GM18519 (cell line): Measurements from ENCODE around the gene ZNF232.
"Not testable (repeated sequence)": the region's sequence is repeated elsewhere in the genome, so short reads cannot be mapped to it uniquely, and the experiment has no call there.

Source experiments
- ATAC-seq: cut with Tn5 transposase; IDR thresholded peaks from one replicate; pipeline ENCODE4 v1.9.1; 2021; ENCODE audit warnings: mild to moderate bottlenecking, moderate library complexity; ENCODE audit not compliant: unreplicated experiment, low FRiP score

ZNF232 gene

DNA sequence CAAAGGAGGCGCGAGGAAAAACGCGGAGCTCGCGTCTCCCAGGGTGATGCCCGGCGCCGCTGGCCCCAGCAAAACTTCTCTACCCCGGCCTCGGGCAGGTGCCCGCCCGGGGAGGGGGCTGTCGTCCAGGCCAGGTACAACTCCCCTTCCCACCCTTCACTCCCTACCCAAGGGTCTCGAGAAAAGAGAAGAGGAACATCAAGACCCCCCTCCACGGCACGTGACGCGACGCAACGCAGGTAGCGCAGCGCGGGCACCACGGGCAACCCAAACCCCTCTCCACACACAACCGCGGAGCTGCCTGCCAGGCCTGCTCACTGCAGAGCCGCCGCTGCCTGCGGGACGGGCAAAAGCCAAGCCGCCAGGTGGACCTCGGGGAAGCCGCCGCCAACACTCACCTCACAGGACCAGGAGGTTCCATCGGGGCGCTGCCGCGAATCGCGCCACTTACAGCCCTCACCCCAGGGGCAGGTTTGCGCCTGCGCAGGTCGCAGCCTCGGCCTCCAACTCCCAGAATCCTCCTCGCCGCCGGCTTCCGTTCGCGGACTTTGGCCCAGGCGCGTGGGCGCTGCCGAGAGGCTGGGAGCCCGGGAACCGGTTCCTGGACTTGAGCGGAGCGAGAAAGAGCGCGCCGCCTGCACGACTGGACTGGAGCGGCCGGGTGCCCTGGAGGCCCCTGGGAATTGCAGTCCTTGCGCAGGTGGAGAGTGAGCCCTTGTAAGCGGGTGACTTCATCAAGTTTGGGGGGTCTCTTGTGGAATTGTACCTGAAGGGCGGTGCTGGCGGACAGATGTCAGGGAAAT is at the start of gene ZNF232:
ZNF232 (minus strand) TSS at position 477 of the 803 bp plus-strand sequence; CDS start at position 421, 56 bp downstream.
- ATAC-seq: no peak

DNA sequence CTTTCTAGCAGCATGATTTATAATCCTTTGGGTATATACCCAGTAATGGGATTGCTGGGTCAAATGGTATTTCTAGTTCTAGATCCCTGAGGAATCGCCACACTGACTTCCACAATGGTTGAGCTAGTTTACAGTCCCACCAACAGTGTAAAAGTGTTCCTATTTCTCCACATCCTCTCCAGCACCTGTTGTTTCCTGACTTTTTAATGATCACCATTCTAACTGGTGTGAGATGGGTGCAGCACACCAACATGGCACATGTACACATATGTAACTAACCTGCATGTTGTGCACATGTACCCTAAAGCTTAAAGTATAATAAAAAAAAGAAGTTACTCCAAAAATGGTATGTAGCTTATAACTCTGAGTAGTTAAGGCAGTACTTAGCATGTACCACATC is 49.0 kb upstream of the ZNF232 start:
- not testable (repeated sequence) for ATAC-seq

DNA sequence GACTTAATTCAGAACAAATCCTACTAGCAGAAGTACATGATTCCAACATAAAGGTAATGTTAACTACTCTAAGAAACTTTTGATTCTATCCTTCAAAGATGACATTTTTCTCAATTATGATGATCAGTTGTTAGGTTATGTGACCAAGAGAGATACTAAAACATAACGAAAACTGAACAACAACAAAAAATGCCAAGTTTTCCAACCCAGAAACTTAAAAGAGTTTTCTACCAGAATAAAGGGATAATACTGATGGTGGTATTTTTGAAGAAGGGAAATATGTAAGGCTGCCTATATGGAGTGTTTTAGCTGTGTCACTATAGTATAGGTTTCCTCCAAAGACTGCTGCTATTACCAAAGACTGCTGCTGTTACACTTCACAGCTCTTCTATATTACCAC is 34.4 kb upstream of the ZNF232 start:
- not testable (repeated sequence) for ATAC-seq

DNA sequence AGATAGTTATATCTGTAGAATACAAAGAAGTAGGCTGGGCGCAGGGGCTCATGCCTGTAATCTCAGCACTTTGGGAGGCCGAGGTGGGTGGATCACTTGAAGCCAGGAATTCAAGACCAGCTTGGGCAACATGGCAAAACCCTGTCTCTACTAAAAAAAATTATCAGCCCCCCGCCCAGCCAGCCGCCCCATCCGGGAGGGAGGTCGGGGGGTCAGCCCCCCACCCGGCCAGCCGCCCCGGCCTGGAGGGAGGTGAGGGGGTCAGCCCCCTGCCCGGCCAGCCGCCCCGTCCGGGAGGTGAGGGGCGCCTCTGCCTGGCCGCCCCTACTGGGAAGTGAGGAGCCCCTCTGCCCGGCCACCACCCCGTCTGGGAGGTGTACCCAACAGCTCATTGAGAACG is 31.2 kb upstream of the ZNF232 start:
- ATAC-seq: not testable (repeated sequence)

DNA sequence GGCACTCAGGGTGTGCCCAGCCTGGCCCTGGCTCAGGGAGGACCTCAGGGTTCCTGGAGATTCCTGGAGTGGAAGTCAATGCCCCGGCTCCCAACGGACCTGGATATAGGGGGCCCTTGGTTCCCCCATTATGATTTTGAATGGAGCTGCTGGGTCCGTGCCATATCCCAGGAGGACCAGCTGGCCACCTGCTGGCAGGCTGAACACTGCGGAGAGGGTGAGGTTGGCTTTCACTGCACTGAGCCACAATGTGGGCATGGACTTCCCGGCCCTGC is 27.7 kb upstream of the ZNF232 start:
- no peak for ATAC-seq

DNA sequence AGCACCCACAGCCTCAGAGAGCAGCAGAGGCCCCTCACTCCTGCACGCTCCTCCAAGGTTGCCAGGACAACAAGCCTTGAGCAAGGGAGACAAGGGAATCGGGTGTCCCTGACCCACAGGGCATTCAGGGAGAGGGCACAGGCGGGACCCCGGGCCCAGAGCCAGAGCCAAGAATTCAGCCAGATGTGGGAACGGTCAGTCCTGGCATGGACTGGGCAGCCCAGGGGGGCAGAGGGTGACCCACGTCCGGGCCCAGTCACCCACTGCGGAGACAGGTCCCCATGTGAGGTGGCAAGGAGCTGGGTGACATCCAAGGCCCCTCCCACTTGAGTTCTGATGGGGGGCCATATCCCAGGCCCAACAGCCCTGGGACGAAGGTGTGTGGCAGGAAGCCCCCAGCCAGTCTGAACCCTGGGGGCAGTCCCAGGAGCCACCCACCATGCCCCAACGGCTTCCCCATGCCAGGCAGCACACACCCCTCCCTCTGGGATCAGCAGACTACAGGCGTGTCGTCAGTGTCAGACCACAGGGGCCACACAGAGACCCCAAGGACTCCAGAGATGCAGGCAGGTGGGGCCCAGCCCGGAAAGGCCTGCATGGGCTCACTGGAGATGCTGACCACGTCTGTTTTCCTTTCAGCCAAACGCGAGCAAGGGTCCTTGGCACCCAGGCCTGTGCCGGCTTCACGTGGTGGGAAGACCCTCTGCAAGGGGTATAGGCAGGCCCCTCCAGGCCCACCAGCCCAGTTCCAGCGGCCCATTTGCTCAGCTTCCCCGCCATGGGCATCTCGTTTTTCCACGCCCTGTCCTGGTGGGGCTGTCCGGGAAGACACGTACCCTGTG is 27.2 kb upstream of the ZNF232 start:
- ATAC-seq: no peak

DNA sequence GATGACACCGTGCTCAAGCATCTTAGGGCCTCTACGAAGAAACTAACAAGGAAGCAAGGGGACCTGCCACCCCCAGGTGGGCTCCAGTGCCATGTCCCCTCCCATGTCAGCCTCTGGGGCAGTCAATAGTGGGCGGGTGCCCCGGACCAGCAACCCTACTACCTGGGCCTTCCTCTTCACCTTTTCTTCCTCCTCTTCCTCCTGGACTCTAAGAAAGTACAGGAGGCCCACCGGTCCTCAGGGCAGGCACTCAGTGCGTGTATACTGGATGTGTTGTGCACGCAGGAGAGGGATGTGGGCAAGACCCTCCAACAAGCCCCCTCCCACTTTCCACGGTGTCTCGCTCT is 26.5 kb upstream of the ZNF232 start:
- not testable (repeated sequence) for ATAC-seq

DNA sequence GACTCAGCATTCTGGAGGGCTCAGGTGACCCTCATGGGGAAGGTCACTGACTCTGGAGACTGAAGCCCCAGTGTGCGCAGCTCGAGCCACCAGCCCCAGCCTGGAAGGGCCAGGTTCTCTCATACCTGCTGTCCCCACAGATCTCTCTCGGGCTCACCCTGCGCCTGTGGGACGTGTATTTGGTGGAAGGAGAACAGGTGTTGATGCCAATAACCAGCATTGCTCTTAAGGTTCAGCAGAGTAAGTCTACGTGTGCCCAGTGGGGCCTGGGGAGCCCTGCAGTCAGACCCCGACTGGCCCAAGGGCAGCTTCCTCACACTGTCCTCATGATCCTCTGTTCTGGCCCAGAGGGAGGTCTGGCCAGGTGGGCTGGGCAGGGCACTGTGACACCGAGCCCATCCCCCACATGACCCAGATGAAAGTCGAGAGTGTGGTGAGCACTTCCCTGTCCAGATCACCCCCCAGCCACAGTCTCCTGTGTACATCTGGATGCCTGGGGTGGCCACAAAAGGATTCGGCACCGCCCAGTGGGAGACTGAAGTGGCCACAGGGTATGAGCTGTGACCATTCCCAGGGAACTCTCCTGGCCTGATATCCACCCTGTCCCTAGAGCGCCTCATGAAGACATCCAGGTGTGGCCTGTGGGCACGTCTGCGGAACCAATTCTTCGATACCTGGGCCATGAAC is 26.0 kb upstream of the ZNF232 start:
- not testable (repeated sequence) for ATAC-seq

DNA sequence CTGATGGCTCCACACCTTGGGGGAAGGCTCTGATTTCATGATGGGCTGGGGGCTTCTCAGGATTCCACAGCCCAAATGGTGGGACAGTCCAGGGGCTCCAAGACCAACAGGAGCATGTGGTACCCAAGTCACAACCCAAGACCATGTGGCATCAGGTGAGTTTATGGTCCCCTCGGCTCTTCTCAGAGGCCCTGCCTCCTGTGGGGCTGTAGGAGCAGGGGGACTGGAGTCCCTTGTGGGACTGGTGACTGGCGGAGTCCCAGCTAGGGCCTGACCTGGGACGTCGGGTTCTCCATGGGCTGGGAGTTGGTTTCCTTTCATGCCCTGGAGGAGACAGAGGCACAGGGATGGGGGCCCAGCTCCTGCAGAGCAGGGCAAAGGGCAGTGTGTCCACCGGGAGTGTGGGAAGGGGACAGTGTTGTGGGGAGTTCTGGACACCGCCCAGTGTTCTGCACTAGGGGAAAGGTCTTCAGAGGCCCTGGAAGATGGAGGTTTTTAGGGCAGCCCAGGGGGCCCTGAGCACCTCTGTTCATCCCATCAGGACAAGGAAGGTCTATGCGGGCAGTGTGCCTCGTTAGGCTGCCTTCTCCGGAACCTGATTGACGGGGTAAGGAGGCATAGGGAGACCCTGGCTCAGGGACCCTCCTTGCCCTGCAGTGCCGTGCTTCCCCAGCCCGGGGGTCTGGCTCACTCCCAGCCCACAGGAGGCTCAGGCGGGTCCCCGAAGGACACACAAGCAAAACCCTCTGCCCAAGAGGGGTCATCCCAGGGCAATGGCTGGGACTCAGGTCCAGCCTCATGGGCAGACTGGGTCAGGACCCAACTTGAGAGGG is 25.1 kb upstream of the ZNF232 start:
- ATAC-seq: not testable (repeated sequence)

DNA sequence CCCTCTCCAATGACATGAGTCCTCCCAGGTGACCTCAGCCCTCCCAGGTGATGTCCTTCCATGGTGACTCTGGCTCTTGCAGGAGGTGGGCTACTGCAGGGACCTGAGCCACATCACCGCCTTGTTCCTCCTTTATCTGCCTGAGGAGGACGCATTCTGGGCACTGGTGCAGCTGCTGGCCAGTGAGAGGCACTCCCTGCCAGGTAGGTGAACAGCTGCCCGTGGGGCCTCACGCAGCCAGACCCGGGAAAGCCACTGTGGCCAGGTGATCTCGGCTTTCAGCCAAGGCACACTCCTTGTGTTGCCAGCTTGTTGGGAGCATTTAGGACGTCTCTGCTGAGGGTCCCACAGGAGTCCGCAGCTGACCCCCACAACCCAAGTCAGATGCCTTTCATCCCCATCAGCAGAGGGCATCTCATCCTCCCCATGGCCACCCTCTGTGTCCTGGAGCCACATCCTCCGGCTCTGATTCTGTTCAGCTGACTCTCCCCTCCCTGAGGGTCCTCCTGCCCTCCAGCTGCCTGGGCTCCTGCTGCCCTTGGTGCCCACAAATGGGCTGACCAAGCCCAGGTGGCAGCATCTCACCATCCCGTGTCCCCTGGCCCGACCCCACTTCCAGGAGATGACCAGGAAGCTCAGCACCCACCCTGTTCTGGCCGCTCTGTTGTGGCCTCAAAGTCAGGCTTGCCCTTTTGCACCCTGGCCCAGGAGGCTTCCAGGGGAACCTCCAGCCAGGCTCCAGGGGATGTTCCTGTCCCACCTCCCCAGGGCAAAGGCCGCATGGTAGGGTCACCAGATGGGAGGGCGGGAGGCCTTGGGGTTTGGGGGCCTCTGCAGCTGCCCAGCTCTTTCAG is 24.3 kb upstream of the ZNF232 start:
- ATAC-seq: no peak

DNA sequence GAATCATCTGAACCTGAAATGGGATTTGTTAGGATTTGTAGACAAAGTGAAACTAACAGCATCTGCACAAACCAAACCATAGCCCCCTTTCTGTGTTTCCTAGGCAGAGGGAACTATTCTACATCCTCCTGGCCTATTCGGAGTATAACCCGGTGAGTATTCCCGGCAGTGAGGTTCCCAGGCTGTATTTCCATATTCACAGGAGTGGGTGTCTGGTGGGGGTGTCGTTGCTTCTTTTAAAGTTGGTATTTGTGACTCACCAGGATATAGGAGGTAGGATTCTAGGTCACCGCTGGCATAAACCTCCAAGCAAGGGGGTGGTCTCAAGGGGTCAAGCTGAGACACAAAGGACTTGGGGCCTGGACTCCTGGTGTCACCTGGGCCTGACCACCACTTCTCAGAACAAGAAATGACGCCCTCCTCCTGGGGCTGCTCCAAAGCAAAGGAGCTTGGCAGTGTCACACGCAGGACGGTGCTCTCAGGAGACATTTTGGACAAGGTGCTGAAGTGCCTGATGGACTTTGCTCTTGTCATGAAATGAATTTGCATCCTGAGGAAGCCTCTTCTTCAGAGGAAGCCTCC is 23.5 kb upstream of the ZNF232 start:
- not testable (repeated sequence) for ATAC-seq

DNA sequence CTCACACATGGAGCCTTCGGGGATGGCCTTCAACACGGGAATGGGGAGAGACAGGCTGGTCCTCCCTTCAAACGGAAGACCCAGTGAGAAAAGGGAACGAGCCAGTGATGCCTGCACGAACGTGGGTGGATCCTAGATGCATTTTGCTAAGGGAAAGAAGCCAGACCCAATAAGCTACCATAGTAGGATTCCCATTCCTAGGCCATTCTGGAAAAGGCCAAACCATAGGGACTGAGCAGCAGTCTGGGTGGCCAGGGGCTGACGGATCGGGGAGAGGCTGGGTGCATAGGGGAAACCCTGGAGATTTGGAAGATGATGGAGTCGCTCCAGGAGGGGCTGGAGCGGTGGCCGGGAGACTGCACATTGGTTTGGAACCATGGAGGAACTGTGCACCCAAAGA is 22.9 kb upstream of the ZNF232 start:
- not testable (repeated sequence) for ATAC-seq

DNA sequence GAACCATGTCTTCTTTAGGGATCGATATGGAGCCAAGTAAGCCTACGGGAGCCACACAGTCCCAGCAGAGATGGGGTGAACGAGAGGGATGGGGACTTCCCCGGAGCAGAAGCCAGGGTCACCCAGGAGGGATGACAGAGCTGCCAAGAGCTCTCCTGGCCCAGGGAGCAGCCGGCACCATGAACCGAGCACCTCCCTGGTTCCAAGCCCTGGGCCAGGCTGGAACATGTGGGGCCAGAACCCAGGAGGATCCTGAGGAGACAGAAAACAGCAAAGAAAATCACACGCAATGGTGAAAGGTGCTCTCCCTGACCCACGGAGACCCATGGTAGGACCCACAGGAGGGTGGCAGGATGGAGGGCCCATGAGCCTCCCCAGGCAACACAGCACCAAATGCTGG is 22.3 kb upstream of the ZNF232 start:
- not testable (repeated sequence) for ATAC-seq

DNA sequence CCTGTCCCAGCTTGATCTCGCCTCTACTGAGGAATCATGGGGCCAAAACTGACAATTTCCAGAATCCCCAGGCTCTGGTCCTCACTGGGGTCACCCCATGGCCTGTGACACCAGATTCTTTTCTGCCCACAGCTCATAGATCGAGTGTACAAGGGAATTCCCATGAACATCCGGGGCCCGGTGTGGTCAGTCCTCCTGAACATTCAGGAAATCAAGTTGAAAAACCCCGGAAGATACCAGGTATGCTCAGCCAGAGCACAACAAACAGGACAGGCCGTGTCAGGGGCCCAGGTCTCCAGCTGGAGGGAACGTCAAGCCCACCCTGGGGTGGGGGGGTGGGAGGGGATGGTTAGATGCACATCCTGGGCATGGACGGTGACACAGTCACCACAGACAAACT is 21.6 kb upstream of the ZNF232 start:
- ATAC-seq: no peak

DNA sequence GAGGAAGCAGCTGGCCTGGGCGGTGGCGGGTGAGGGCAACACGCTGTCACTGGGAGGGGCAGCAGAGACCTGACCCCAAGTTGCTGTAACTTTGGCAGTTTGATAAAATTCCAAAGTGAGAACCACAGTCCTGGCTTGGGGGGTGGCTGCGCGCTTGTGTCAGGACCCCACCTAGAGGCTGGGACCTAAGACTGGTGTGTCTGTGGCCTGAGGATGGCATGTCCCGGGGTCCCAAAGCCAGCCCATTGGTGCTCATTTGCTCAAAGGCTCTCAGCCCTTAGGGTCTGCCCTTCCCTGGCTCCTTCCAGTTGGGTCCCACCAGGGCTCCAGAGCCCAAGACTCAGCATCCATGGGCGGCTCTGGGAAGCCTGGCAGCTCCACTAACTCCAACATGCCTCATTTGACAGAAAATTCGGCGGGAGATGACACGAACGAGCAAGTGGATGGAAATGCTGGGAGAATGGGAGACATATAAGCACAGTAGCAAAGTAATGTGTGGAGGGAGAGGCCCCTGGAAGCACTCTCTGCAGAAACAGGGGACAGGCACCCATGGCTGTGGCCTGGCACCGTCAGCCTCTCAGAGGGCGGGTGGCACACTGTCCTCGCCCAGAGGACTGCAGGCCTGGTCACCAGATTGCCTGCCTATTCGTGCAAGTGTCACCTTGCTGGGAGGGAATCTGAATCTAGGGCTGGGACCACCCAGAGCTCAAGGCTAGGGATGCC is 21.0 kb upstream of the ZNF232 start:
- ATAC-seq: not testable (repeated sequence)

DNA sequence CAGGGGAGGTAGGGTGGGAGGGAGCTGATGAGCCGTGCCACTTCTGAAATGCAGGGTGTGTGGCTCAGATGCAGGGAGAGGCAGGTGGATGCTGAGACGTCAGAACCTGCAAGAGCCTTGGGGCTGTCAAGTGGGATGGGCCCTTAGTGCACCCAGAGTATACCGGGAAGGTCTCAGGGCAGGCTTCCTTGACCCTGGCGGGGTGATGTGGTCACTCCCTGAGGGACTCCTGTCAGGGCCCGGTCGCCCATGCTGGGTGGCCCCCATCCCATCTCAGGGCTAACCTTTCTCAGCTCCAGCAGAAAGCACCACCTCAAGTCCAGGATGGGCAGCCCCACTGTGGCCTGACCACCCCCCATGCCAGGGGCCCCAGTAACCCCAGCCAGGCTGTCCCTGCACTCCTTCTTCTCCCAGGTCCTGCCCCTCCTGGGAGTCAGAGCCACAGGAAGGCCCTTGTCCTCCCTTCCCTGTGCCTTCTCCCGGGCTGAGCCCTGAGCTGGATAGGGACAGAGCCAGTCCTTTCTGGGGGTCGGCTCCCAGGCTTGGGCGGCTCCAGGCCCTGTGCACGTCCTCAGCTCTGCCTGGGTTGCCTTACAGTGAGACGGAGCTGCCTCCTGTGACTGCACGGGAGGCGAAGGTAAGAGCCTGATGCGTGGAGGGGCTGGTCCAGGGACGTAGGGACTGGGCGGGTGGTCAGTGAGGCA is 20.3 kb upstream of the ZNF232 start:
- not testable (repeated sequence) for ATAC-seq

DNA sequence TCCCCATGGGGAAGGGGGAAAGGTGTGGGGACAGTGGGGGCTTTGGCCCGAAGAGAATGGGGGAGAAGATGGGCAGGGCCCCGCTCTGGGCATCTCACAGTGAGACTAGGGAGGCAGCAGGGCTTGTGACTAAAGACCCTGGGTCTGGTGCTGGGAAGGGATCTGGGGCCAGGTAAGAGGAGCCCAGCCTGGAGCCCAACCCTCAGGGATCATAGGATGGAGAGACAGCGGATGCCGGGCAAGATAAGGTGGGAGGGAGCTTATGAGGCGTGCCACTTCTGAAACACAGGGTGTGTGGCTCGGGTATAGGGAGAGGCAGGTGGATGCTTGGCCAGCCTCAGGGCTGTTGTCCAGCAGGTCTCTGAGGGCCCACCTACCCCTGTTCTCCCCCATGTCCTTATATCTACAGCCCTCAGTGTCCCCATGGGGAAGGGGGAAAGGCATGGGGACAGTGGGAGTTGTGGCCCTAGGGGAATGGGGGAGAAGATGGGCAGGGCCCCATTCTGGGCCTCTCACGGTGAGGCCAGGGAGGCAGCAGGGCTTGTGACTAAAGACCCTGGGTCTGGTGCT is 19.6 kb upstream of the ZNF232 start:
- no peak for ATAC-seq

DNA sequence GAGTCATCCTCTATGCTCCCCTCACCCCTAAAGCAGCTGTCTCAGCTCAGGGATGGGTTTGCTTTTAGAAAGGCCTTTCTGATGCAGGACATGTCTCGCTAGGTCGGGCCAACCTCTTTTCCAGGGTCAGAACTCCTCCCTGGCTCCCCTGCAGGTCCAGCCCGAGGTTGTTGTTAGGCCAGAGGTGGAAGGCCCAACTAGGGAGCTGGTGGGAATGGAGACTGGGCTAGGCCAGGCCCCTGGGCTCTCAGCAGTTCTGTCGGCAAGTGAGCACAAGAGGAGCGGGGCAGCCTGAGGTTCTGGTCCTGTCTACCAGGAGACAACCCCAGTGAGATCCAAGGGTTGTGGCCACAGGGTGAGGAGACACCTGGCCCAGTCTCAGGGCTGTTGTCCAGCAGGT is 19.0 kb upstream of the ZNF232 start:
- ATAC-seq: not testable (repeated sequence)
